GM18868 (cell line): ENCODE data around the gene PARD3B.

Experiments used
- ATAC-seq: cut with Tn5 transposase; IDR thresholded peaks from one replicate; pipeline ENCODE4 v1.9.1; 2021; ENCODE audit warnings: mild to moderate bottlenecking, moderate library complexity; ENCODE audit not compliant: unreplicated experiment

Gene PARD3B

DNA sequence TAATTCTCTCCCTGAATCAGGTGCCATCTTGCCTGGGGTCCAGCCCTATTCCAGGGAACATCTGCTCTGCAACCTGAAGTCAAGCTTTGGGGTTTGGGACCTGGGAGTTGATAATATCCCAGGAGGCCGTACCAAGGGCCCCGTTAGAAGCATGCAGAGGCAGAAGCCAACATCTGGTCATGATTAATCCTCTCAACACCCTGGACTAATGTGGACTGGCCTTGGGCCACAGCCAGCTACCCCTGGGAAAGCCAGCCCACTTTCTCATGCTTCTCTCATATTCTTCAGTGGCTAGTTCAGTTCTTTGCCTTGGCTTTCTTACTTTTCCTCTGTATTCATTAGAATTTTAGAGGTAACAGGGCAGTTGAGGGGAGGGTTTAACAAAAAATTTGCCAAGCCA lies 621.5 kb downstream of the PARD3B start:
- ATAC-seq: no peak

DNA sequence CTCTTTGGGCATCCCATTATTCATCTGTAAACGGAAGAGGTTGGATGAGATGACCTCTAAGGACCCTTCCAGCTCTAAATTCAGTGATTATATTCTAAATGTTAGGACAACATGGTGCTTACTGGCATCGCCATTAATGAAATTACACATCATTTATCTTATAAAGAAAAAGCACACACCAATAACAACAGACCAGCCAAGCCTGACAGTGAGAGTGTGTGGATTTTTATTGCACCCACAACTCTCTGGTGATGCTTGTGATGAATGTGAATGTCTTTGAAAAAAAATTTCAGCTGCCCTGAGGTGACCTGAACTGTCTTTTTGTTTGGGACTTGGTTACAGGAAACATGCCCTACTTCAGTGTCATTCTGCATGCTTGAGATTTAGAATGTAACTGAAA lies 623.7 kb downstream of the PARD3B start:
- no peak for ATAC-seq

DNA sequence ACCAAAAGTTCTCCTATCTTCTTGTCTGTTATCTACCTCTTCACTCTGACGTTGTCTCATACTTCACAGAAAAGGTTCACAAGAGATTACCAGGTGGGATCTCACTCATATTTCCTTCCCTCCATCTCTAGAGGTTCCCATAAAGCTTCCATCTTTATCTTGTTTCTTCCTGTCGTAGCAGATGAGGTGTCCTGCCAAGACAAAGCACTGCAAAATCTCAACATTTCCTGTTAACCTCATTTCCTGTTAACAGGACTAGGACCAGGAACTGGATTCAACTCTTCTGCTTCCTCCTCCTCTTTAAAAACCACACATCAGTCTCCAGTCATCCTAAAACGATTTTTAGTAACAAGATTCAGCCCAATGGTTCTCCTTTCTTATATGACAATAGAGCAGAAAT lies 624.2 kb downstream of the PARD3B start:
- no peak for ATAC-seq

DNA sequence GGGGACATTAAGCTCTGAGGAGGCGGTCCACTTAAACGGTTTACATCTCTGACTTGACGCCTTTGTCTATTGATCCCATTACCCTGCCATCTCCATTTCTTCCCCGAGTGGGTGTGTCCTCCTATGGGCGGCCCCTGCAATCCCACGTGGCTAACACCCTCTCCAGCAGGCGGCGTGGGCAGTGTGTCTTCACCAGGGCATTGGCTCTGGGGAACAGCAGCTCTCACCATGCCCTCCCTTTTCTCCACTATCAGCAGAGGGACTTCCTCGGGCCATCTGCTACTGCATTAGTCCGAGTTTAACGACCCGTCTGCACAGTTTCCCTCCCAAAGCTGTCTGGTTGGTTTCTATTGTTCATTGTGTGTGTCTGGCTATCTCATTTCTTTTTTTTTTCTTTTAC lies 625.1 kb downstream of the PARD3B start:
- no peak for ATAC-seq

DNA sequence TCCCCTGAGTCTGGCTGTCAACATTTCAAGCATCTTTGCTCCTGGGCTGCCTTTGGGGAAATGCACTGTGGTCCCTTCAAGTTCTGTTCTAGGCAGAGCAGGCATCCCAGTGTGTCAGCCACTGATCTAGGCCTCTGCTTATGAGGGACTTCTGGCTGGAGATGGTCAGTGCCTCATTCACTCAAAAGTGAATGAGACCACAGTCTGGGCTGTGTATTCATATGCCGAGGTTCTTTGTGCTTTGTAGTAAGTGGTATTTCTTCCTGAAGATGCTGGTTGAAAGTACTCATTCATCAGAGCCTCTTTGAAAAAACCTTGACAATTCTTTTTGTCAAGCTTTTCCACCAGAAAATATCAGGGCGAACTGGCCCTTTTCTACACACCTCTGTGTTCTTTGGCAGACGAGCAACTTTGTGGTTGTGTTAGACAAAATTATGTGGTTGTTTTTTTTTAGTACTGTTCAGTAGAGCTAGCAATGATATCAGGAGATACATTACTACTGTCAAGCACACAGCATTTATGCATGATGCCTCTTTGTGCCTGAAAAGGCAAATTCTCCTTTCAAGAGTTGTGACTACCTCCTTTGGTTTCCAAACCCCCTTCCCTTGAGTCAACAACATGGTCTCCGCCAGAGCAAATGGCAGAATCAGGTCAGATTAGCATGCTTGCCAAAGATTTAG lies 626.1 kb downstream of the PARD3B start:
- no peak for ATAC-seq

DNA sequence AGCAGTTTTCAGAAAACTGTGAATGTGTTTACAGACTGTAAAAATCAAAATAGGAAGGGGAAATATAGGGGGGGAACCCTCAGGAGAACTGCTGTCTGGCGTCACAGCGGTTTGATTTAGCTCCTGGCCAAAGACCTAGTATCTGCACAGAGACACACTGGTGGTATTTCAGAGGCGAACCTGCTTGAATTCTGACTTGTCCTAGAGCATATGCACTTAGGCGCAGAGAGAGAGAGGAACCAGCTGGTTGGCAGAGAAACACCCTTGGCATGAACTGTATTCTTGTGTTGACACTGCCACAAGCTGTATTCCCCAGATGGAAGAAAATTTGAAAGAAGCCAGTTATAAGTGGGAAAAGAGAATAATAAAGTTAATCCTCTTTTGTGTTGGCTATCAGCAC lies 630.6 kb downstream of the PARD3B start:
- ATAC-seq: no peak

DNA sequence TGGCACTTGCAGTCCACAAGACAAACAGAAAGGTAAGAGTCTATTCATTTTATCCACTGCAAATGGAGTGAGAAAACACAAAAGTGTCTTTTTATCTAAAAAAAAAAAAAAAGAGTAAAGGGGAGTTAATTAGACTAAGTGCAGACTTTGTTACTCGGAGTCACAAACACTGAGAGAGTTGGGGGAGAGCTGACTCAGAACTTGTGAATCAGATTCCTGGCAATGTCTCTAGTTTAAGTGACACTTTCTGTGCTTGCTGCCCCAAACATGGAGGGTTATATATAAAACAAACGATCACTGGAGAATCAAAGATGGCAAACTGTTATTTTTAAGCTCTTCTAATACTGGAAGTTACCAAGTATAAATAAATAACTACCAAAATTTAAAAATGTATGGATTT lies 631.3 kb downstream of the PARD3B start:
- ATAC-seq: no peak

DNA sequence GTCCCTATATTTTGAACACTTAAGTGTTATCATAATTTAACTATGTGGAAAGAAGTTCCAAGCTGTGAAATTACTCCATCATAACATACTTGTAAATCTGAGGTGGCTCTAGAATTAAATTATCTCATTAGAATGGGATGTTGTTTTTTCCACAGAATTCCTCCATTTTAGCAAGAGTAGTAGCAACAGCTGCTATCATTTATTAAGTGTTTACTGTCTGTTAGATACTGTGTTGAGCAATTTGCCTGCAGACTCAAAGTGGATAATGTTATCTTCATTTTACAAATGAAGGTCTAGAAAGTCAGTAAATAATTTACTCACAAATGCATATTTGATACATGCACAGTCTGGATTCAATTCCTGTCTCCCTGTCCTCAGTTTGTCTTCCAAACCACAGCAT lies 632.3 kb downstream of the PARD3B start:
- ATAC-seq: no peak

DNA sequence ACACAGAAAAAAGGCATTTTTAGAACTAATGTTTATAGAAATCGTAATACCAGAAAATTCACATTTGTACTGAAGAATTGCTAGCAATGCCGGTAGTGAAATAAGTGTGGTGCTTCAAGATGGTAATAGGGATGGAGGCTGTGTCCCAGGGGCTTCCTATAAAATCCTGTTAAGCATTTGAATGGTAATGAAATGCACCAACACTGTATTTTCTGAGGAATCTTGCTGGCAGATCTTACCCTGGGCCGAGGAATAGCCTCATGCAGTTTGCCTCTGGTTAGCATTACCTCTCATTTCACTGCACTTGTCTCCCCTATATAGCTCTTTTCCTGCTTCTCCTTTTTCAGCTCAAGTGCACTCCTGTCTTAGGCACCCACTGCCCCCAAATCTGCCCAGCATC lies 635.5 kb downstream of the PARD3B start:
- no peak for ATAC-seq

DNA sequence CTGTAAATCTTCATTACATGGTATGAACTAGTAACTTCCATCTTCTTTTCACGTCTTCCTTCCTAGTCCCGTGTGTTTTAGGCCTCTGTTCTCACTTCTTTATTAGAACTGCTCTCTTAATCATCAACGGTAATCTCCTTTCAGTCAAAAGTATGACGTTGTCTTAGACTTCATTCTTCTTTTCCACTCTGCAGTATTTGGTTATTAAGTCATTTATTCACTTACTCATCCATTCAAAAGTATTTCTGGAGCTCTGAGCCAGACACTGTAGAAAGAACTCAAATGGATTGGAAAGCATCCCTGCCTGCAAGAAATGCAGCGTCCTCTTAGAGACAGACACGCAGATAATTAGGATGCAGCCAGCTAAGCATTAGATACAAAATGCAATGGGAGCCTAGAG lies 642.5 kb downstream of the PARD3B start:
- no peak for ATAC-seq

DNA sequence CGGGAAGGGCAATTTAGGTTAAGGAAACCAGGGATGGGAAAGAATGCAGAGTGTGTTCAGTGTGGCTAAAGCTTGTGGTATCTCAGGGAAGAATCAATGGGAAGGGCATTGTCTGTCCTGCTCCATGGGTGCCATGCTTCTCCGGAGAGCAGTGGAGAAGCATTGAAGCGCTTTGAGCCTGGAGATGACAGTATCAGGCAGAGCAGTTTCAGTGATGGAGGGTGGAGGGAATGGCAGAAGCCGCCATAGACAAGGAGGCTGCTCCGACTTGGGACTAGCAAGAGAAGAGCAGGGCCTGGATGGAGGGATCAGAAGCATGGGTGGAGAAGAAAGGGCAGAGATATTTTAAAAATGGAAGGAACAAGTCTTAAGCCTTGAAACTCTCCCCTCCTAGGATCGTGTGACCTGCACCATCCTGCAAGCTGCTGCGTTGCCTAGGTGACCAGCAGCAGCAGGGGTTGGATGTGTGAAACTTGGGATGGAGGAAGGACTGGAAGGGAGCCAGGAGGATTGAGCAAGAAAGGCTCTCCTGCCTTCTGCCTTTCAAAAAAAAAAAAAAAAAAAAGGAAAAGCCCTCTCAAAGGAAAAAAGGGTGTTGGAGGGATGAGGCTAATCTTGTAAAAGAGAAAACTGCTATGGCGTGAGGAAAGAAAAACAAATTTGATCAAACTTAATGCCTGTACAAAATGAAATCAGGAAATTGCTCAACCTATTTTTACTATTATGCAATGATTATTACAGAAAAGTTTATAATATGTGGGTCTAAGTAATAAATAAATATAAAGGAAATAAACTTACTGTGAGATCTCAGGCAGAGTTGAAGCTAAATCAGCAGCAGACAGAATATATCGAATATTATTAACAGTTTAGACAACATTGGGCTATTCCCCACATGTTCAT lies 643.2 kb downstream of the PARD3B start:
- ATAC-seq: no peak

DNA sequence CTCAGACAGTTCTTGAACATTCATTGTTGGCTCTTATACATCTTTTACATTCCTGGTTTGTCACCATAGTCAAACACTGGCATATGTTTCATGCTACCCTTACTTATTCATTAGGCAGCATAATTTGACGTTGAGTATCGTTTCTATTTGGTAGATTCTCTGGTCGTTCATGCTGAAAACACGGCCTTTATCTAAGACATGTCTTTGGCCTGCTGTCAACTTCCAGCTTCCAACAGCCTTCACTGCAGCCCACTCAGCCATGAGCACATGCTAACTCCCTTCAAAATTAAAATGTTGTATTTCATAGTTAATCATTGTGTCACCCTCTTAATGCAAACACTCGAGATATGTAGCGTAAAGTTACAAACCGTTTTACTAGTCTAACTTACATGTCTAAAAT lies 644.0 kb downstream of the PARD3B start:
- no peak for ATAC-seq

DNA sequence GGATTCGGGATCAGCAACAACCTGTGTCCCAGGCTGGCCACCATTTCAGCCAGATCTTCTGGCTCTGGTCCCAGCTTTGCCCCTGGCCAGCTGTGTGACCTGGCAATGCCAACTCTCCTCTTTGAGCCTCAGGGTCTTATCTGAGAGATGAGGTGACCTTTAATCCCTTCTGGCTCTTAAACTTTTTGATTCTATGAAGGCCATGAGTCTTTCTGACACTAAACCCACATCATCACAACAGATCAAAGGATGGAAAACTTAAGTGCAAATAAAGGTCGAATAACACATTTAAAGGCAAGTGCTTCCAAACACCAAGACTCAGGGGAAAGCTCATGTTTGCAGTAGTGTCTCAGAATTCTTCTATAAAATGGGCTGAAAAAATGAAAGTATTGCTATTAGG lies 645.3 kb downstream of the PARD3B start:
- no peak for ATAC-seq

DNA sequence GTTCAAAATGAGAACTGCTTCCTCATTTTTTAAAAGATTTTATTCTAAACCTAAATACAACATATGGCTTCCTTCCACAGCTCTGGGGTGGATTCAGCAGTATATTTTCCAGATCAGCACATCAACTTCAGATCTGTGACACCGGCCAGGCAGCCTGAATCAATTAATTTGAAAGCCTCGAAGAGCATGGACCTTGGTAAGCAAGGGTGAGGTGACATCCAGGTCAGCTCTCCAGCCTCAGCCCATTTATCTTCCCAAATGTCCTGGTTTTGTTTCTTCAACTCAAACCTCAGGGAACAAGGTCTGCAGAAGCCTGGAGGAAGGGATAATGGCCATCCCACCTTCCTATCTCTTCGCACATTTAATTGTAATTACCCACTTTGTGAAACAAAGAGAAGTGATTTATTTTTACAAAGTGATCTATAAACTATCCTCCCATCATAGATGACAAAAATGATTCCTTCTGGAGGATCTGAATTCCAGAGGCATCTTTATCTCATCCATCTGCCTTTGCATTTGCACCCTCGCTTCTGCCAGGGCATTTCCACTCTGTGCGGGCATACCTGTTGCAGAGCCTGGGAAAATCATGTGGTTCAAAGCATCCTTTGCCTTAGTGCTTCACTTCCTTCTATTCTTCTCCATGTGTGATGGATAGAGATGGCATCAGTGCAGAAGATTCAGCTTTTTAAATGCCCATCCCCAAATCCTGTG lies 648.0 kb downstream of the PARD3B start:
- no peak for ATAC-seq

DNA sequence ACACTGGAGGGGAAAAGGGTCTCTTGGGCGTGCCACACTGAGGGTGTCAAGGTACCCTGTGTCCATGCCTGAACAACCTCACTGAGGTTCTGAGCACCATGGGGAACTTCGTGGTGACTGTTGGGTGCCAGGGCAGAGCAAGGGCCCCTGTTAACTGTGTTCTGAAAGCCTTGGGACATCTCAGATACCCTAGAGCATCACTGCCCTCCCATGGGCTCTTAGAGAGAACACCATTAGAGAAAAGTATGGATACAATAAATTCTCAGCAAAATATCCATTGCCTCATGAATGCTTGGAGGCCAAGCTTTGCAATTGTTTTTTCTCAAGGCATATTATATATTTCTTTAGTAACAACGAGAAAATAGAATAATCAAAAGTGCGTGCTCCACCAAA lies 648.6 kb downstream of the PARD3B start:
- ATAC-seq: no peak

DNA sequence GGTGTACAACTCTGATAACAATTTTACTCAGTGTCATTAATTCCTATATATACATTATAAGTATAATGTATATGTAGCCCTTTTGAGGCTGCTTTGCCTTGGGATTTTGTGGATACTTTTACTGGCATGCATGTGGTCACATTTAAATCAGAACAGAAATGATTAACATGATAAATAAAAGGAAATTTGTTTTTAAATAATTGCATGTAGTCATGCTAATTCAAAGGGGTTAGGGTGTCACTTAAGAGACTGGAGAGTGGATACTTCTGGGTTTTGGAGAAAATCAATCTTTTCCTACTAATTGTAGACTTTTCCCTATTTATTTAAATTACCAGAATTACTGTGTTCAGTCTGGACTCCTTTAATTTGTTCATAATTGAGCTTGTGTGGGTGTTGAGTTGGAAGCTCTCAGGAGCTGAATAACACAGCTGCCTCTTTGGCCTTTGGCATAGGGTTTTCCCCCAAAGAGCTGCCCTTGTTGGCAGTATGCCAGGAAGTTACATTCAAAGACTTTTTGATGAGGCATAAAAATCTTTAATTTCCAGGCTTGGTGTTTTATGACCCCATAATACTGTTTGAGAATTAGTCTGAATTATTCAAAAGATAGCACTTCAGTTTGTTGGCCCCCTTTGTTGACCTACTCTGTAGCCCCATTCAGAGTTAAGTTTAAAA lies 652.3 kb downstream of the PARD3B start:
- no peak for ATAC-seq

DNA sequence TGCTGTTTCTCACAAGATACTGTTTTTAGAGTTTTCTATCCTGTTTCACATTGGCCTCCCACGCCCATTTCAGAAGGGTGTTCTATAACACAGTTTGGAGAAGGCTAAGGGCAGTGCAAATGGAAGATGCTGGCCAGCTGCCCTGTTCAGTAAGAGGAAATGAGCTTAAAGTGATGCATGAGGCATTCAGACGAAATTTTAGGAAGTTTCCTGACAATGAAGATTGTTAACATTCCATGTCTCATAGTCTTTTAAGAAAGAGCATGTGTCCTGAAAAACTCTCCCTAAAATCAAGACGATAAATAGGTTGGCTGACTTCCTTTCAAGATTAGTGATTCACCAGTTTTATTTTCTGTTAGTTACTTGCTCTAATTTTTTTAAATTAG lies 652.9 kb downstream of the PARD3B start:
- no peak for ATAC-seq

DNA sequence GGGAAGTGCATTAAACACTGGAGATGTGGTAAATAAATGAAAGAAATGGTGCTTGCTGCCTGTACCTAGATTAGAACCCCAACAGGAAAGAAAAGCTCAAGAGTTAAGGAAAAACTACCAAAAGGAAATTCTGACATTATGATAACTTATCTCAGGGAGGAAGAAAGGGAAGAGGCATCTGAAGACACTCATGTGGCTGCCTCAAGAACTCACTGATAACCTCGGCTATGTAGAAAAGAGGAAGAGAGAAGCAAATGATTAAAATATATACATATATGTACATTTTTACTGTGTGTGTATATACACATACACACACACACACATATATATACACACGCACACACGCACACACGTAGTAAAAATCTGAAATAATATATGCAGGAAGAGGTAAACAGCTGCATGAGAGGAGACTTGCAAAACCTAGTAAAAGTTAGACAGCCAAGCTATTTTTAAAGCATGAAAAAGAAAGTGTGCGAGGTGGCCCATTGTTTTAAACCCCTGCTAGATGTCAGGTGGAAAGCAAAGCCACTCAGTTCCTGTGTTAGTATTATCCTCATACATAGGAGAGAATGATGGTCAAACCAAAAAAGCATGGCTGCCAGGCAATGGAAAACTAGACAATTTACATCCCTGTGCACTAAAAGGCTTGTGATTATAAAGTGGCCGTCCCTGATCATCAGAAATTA lies 654.0 kb downstream of the PARD3B start:
- ATAC-seq: no peak

DNA sequence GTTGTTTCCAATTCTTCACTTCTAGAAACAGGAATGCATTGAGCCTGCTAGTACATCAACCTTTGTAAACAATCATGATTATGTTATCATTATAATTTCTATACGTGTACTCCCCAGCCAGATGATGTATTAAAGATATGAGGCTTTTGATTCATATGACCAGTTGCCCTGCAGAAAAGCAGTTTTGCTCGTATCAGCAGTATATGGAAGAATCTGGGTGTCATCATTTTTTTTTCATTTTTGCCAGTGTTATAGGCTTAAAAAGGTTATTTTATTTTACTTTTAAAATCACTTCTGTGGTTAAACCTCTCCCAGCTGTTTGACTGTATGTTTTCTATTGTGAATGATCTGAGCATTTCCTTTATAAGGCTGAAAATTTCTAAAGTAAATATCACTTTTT lies 665.2 kb downstream of the PARD3B start:
- ATAC-seq: no peak

DNA sequence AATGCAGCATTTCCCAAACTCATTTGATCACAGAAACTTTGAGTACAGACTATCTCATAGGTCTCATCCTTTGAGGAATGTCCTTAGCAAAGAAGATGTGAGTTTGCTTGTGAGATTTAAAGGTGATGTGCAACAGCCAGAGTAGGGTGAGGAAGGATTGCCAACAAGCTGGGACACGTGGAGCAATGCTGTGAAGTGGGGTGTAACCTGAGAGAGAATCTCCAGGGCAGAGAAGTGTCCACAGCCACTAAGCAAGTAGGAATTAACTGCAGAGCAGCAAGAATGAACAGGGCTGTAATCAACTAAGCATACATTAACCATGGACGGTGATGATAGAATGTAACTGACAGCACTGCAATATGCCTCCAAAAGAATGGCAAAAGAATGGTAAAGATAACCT lies 667.1 kb downstream of the PARD3B start:
- no peak for ATAC-seq

DNA sequence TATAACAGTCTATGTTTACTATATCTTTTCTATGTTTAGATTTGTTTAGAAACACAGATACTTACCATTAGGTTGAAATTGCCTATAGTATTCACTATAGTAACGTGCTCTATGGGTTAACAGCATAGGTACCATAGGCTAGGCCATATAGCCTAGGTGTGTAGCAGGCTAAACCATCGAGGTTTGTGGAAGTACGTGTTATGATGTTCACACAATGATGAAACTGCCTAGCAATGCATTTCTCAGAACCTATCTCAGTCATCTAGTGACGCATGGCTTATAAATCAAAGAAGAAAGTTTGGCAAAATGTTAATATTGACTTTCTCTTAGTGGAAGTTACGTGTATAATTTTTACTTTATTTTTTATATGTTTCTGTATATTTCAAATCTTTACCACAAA lies 670.8 kb downstream of the PARD3B start:
- ATAC-seq: no peak
